GM19025 (cell line): ENCODE measurements around the gene TENM4.

Experiments
- ATAC-seq: cut with Tn5 transposase; IDR thresholded peaks from one replicate; pipeline ENCODE4 v1.9.1; 2021; ENCODE audit warnings: mild to moderate bottlenecking, low read depth, moderate library complexity; ENCODE audit not compliant: unreplicated experiment

TENM4 gene

GRCh38 chr11:79353706-79354105 lies 87.1 kb downstream of the TENM4 start:
- ATAC-seq: no peak

DNA sequence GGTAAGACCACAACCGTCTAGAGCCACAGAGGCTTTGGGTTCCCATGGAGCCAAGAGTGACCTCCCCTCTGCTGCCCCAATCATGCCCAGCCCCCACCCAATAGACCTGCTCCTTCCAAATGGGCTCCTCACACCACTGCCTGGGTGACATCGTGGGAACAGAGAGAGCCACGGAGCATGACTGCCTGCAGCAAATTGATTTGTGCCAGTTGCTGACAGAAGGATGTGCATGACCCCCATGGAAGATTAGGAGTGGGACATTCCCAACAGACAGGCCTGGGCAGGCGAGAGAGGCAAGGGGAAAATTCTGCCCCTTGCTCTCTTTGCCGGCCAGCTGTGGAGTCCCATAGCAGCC lies 88.5 kb downstream of the TENM4 start:
- ATAC-seq: no peak

DNA sequence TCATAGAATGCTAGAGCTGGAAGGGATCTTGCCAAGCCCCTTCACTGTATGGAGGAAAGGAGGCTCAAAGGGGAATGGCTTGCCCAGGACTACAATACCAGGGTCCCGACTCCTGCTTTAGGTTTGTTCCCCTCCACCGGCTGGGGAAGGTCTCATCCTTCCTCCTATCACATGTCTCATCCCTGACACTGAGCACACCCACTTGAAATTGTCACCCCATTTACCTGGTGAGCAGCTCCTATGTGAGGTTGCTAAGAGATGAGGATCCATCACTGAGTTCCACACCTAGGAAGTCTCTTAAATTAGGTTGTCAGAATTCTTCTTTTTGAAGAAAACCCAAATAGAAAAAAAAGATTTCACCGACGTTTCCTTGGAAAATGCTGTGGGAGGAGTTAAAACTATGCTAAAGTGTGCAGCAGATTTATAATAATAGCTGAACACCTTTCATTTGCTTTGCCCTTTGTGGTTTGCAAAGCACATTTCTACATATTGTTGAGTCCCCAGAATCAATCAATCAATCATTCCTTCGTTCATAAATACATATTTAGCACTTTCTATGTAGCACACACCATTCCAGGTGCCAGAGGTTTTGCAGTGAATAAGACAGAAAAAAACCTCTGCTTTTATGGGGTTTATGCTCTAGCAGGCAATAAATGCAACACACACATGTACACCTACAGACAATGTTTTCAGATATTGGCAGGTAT lies 91.7 kb downstream of the TENM4 start:
- no peak for ATAC-seq

- ATAC-seq: no peak
These were observed 94.8 kb downstream of the TENM4 start for GRCh38 chr11:79346021-79346420.

GRCh38 chr11:79344753-79345294 lies 96.0 kb downstream of the TENM4 start:
- no peak for ATAC-seq

DNA sequence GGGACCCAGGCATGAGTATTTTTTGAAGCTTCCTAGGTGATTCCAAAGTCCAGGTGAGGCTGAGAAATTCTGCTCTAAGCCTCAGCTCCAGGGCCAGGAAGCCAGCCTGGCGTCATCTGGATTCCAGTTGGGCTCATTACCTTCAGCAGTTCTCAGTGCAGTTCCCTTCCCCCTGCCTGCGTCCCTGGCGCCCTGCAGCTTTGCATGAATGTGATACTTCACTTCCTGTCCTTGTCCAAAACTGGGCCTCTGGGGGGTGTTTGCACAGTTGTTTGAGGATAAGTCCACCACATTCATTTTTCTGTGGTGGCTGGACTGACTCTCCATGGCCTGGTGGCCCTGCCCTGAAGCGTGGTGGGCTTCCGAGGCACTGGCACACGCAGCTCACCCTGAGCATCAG lies 98.1 kb downstream of the TENM4 start:
- no peak for ATAC-seq

- ATAC-seq: no peak
These were observed 98.6 kb downstream of the TENM4 start for GRCh38 chr11:79342236-79342635.

- ATAC-seq: no peak
These were observed 100.3 kb downstream of the TENM4 start for GRCh38 chr11:79340535-79340934.

DNA sequence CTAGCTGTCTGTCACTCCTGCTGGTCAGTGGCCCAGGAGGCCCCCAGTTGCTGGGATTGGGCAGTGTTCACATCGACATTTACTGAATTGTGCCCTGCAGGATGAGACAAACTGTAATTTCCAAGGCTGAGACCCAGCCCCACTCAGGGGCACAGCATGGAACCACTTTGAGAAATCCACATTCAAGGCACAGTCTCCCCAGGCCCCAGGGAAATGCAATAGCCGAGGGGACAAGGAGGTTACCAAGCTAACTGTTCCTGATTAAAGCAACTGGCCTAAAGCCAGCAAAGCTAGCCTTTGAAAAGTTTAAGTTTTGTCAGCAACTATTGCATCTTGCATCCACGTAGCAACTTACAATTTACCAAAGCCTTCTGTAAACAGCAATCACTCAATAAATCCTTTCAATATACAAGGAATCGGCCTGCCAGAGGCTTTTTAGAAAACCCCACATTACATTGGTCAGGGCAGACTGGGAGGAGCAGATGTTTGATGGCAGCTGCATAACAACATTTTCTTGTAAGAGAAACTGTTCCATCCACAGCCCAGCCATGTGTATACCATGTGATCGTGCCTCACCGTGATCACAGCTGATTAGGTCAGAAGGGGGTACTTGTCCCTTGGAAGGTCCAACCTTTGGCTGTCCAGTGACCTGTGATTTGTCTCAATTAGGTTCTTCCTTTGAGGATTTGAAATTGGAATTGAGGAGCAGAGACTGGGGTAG lies 103.9 kb downstream of the TENM4 start:
- ATAC-seq: no peak

GRCh38 chr11:79335681-79336080 lies 105.1 kb downstream of the TENM4 start:
- ATAC-seq: no peak

DNA sequence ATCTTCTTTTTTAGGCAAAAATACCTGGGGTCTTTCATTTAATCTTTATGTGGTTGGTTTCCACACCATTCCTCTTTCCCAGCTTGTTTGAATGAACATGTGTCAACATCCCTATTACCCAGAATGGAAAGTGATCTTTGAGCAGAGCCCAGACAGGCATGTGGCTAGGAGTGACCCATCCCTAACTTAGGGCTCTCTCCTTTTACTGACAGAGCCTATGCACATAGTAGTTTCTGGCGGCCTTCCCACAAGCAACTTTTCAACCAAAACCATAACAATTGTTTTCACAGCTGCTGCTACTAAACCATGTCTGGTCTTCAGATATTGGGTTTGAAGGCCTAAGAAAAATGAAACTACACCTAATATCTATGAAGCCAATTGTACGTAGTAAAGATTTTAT lies 107.5 kb downstream of the TENM4 start:
- no peak for ATAC-seq

DNA sequence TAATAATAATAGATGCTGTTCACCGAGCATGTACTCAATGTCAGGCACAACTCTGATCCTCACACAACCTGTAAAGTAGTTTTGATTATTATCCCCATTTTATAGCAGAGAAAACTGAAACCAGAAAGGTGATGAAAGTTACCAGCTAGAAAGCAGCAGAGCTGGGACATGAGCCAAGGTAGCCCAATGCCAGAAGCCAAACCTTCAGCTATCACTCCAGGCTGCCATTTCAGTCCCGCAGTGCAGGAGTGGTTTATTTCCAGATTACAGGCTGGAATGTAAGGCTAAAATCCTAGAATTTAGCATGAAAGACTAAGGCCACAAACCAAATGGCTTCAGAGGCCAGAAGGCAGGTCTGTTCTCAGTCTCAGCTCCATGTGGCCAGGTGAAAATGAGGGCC lies 108.8 kb downstream of the TENM4 start:
- no peak for ATAC-seq

GRCh38 chr11:79331203-79331901 lies 109.5 kb downstream of the TENM4 start:
- no peak for ATAC-seq

DNA sequence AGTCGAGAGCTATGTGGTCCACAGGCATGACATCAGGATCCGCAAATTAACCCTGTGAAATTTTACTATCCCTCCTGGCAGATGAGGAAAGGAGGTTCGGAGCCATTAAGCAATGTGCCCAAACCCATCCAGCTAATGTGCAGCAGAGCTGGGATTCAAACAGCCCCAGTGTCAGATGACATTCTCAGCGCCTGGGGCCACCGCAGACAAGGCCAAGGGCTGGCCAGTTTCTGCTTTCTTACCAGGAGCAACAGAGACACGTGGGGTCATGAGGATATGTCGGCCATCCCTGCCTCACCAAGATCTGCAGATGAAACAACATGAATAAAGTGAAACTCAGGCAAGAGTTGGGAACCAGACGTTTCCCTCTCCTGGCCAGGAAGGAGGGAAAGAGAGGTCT lies 110.2 kb downstream of the TENM4 start:
- no peak for ATAC-seq

DNA sequence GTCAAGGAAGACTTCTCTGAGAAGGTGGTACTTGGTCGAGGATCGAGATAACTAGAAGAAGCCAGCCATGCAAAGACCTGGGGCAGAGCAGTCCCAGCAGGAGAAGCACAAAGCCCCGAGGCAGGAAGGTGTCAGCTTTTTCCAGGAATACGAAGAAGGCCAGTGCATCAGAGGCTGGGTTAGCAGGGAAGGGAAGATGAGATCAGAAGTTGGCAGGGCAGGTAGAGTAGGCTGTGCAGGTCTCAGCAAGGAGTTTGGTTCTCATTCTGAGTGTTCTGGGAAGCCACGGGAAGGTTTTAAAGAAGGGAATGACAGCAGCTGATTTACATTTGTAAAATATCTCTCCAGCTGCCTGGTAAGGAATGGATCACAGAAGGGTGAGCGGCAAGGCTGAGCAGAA lies 111.3 kb downstream of the TENM4 start:
- ATAC-seq: no peak

GRCh38 chr11:79328402-79328801 lies 112.4 kb downstream of the TENM4 start:
- ATAC-seq: no peak

- no peak for ATAC-seq
These were observed 115.0 kb downstream of the TENM4 start for GRCh38 chr11:79325851-79326250.

GRCh38 chr11:79321263-79321662 lies 119.6 kb downstream of the TENM4 start:
- ATAC-seq: no peak

- ATAC-seq: no peak
These were observed 125.7 kb downstream of the TENM4 start for GRCh38 chr11:79314906-79315689.

DNA sequence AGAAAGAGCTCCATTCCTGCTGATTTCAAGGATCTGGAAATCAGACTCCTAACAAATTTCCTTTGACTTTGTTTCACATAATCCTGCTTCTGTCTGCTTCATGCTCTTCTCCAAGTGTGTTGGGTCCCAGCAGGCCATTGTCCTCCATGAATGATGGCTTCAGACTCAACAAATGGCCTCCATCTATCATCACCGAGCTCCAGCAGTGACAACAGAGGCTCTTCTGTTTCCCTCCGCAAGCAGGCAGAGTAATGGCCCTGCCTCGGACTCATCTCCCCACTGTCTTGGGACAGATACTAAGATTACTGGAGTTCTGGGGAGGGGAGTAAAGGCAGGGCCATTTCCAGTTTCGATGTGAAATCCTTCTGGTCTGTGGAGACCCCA lies 127.3 kb downstream of the TENM4 start:
- ATAC-seq: no peak
